GM21717 (cell line): Measurements from ENCODE around the gene PRPF19.

ENCODE experiments used
- ATAC-seq: cut with Tn5 transposase; IDR thresholded peaks from one replicate; pipeline ENCODE4 v1.9.1; 2021; ENCODE audit warnings: mild to moderate bottlenecking, moderate library complexity; ENCODE audit not compliant: unreplicated experiment

PRPF19 gene

GRCh38 chr11:60924110-60924905 is 17.9 kb upstream of the PRPF19 start, which contains the start of gene TMEM132A:
Gene TMEM132A (plus strand): TSS chr11:60924460. CDS start chr11:60924634, 174 bp downstream.
- peak; percentile 38 for ATAC-seq

- ATAC-seq = no peak
These were observed 17.4 kb upstream of the PRPF19 start for GRCh38 chr11:60923800-60924109.

- no peak for ATAC-seq
These were observed 16.9 kb upstream of the PRPF19 start for GRCh38 chr11:60923326-60923725.

DNA sequence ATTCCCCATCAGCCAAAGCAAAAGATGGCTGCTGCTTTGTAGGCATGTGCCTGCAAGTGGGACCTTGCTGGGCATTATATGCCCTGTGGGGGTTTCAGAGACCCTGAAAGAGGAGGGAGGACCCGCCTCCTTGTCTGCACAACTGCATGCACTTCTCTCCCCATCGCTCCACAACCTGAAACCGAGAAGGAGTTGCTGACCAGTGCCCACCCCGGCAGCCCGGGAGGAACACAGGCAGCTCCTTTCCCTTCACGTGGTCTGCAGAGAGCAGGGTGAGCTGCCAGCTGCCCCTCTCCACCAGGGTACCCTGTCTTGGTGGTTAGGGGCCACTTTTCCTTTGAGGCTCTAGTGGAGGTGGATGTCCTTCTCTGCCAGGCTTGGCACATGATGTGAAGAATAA is 16.5 kb upstream of the PRPF19 start:
- no peak for ATAC-seq

- ATAC-seq = no peak
These were observed 15.5 kb upstream of the PRPF19 start for GRCh38 chr11:60921777-60922335.

DNA sequence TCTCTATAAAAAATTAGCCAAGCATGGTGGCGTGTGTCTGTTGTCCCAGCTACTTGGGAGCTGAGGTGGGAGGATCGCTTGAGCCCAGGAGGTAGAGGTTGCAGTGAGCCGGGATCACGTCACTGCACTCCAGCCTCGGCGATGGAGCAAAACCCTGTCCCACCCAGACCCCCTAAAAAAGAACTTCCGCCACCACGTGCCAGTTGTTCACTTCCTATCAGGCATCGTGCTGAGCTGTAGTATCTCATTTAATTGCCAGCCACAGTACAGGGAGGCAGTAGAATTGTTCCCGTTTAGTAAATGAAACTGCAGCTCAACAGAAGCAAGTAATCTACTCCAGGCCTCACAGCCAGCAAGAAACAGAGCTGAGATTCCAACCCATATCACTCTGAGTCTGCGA is 14.9 kb upstream of the PRPF19 start:
- ATAC-seq = no peak

- ATAC-seq = no peak
These were observed 13.6 kb upstream of the PRPF19 start for GRCh38 chr11:60919956-60920355.

GRCh38 chr11:60919320-60919719 is 12.9 kb upstream of the PRPF19 start:
- ATAC-seq = no peak

DNA sequence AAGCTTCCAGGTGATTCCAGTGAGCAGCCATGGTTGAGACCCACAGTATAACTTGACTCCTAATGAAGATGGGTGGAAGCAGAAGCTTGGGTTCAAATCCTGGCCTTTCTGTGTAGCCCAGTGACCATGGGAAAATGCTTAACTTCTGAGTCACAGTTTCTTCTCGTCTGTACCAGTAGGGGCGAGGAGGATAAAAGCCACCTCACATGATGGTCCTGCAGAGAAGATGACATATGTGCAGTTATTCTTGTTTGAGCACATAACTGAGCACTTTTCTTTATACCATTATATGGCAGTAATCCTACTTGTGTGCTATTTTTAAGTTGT is 12.5 kb upstream of the PRPF19 start:
- ATAC-seq = no peak

DNA sequence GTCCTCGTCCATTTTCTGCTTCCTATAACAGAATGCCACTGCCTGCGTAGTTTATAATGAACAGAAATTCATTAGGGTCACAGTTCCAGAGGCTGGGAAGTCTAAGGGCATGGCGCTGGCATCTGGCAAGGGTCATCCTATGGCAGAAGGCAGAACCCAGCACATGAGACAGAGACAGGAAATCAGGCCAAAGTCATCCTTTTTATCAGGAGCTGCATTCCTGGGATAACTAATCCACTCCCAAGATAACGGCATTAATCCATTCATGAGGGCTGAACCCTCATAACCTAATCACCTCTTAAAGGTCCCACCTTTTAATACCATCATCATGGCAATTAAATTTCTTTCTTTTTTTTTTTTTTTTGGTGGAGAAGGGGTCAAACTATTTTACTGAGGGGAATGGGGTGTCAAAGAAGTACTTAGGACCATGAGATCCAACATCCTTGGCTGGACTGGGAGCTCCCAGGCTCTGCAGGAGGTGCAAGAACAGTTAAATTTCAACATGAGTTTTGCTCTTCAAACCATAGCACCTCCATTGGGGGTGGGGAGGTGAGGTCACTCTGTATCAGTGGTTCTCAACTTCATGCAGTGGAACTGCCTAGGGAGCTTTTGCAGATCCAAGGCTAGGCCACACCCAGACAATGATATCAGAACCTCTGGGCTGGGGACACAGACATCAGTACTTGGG is 12.0 kb upstream of the PRPF19 start:
- no peak for ATAC-seq

DNA sequence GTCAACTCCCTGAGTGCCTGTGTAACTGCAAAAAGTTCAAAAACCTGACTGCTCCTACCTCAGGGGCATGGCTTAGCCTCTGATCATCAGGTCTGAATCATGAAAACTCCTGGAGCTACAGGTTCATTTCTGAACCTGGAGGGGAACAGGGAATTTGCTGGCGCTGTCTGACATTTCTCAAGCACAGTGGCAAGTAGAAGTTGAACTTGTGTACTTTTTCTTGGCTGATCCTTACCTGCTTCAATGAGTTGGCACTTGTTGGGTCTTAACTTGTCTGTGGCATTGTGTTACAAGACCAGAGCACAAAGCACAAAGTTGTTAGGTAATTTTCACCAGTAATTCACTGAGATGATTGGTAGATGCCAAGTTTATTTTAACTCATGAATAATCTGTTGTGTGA is 10.9 kb upstream of the PRPF19 start:
- ATAC-seq = no peak

DNA sequence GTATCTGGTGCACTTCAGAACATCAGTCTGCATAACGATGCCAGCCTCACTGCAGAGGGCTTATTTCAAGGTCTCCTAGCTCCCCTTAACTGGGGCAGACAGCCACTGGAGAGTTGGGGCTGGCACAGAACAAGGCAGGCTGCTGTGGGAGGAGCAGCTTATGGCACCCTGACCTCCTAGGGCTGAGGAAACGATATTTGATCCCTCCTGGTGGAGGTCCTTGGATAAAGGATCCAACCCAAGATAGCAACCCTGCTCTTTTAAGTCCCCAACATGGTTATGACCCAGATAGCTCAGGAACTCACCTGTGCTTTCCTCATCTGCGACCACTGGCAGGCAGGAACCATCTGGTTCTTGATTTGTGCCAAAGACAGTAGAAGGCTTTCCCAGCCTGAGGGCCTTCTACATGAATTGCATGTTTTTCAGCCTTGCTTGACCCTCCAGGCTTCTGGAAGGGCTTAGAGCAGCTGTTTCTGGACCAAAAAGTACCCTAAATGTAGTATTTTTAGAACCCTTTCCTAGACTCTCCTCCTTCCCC is 10.4 kb upstream of the PRPF19 start:
- ATAC-seq = no peak

- ATAC-seq = peak; percentile 36
These were observed 9.0 kb upstream of the PRPF19 start for GRCh38 chr11:60915248-60915914.

DNA sequence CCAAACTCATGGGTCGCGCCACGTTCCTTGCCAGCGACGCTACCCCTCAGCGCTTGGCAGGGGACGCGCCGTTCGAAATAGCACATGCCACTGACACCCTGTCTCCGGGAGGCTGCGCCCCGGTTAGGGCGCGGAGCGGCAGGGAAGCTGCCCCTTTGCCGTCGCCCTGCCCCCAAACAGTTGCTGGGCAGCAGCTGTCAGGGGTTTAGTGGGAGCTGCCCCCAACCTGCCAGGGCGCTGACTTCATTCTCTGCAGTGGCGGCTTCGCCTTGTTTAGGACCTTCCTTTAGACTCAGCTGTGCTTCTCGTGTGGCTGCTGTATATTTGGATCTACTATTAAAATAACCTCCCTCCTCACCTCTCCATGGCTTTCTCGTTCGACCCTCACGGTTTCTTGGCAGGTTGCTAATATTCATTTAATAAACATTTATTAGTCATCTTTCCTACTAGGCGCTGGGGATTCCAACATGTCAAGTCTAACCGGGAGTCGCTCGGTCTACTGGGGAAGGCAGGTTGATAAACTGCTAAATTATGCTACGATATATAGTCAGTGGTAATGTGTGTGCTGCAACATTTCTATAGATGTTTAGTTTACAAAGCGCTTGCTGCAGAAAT is 8.4 kb upstream of the PRPF19 start:
- no peak for ATAC-seq

- ATAC-seq = peak; percentile 45
These were observed 7.6 kb upstream of the PRPF19 start, which contains the start of gene TMEM109 for GRCh38 chr11:60913793-60914632. Gene TMEM109 (plus strand): TSS chr11:60914158. CDS start chr11:60919694, 5,536 bp downstream.

GRCh38 chr11:60912851-60913528 is 6.6 kb upstream of the PRPF19 start:
- no peak for ATAC-seq

- ATAC-seq = no peak
These were observed 6.0 kb upstream of the PRPF19 start for GRCh38 chr11:60912223-60912850.

DNA sequence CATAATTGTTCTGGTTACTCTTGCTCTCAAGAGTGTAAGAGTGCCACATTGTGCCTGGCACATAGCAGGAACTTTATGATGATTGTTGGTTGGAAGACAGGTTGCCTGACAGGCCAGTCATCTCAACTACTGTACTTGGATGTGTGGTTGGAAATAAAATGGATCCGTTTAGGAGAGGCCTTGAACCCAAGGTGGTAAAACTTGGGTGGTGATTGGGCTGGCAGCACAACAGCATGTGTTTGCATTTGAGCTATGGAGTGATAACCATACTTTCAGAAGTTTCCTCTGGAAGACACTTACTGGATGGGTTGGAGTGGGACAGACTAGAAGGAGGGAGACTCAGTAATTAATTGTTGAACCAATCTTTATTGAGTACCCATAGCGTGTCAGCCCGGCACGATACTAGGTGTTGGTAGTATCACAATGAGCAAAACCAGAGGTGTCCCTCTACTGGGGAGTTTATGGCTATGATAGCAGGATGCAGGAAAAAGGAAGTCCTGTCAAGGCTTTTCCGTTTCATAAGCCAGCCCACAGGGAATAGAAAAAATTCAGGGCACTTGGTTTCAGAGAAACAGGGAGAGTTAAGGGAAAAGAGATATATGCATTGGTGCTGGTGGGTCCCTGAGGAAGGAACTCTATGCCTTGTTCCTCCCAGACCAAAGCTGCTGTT is 4.5 kb upstream of the PRPF19 start:
- ATAC-seq = no peak
